Inflammatory macrophage (primary cell): ENCODE data around the gene GPATCH4.
"Not testable (repeated sequence)": the region's sequence is repeated elsewhere in the genome, so short reads cannot be mapped to it uniquely, and the experiment has no call there.

ENCODE experiments used
- DNase-seq, 2 donors: peaks; one replicate each; pipeline ENCODE4 v3.0.0-alpha.2; 2020 to 2022

GPATCH4 gene

DNA sequence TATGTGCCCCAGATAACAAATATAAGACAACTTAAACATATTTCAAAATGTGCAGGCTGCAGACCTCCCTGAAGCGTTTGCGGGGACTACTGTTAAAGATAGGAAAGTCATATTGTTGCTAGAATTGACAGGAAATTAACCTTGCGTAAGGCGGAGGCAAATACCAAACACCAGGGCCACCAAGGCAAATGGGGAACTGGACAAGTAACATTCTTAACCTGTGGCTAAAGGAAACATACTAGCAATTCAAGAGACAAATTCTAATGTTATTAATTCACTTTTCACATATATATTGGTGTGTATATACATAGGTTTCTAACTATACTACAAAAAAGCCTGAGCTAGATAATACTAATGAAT, 24.8 kb upstream of the GPATCH4 start:
- no peak for DNase-seq

DNA sequence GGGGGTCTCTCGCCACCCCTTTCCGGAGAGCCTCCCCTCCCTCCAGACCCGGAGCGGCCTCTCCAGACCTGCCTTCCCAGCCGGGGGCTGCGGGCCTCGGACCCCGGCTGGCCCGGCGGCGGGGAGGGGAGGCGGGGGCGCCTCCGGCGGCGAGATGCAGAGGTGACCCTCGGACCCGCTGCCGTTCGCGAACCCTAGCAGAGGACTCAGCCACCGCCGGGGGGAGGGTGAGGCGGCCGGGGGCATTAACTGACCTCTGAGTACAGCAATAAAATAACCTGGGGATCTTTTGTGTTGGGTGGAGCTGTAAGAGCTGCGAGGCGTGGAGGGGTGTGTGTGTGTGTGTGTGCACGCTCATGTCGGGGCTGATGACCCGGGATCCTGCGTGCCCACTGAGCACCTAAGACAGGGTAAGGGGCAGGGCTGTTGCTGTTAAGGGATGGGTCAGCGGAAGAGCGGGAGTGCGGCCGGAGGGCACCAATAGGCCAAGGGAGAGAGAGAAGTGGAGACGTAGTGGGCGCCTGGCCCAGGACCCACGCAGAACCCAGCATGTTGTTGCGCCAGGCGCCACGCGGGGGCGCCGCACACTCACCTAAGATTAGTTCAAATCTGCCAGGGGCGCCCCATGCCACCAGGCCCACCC, 24.3 kb upstream of the GPATCH4 start:
- DNase-seq = peak; percentile 36 to 64

DNA sequence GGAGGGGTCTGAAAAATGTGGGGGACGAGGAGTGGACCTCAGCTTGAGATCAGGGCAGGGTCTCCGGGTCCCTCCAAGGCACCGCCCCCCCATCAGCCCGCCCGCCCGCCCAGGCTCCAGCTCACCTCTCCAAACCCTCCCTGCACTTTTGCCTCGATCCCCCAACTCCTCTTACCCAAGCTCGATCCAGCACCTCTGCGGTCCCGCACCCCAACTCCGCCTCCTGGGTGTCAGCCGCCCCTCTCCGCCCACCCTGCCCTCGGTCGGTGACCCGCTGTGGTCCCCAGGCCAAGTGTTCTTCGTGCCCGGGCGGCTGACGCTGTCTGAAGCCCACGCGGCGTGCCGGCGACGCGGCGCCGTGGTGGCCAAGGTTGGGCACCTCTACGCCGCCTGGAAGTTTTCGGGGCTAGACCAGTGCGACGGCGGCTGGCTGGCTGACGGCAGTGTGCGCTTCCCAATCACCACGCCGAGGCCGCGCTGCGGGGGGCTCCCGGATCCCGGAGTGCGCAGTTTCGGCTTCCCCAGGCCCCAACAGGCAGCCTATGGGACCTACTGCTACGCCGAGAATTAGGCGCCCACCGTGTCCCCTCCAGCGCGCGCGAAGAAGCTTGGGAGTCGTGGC, 23.6 kb upstream of the GPATCH4 start:
- no peak for DNase-seq

DNA sequence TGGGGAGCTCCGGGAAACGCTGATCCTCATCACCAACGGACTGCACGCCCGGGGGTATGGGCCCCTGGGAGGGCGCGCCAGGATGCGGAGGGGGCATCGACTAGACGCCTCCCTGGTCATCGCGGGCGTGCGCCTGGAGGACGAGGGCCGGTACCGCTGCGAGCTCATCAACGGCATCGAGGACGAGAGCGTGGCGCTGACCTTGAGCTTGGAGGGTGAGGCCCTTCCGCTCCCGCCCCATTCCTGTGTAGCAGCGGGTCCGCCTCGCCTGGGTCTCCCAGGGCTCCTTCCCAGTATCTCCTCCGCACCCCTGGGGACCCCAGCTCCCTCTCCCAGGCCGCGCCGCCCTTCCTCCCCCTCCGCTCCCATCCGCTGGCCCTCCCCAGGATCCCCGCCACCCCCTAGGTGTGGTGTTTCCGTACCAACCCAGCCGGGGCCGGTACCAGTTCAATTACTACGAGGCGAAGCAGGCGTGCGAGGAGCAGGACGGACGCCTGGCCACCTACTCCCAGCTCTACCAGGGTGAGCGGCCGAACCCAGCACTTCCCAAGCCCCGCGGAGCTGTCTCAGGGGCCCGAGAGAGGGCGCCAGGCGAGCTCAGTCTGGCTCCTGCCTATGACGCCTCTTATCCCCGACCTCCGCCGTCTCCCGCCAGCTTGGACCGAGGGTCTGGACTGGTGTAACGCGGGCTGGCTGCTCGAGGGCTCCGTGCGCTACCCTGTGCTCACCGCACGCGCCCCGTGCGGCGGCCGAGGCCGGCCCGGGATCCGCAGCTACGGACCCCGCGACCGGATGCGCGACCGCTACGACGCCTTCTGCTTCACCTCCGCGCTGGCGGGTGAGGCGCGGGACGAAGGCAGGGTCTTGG, 22.9 kb upstream of the GPATCH4 start:
- peak in 1 of 2 donors; percentile 58 for DNase-seq

DNA sequence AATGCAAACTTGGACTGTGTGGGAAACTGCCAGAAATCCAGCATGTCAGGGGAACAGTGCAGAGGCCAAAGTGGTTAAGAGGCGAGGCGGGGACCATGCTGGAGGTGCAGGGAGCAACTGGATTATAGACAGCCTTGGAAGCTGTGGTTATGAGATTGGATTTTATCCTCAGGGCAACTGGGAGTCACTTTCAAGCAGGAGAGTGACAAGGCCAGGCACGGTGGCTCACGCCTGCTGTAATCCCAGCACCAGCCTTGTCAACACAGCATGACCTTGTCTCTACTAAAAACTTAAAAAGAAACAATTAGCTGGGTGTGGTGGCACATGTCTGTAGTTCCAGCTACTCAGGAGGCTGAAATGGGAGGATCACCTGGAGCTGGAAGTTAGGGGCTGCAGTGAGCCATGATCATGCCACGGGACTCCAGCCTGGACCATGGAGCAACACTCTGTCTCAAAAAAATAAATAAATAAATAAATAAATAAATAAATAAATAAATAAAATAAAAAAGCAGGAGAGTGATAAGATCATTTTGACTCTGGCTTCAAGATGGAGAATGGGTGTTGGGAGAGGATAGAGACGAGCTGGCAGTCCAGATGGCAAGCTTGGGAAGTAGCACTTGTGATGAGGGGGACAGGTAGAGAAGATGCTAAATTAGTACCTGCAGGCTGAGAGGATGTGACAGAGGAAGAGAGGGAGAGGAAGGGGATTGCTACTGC, 21.5 kb upstream of the GPATCH4 start:
- DNase-seq = no peak

DNA sequence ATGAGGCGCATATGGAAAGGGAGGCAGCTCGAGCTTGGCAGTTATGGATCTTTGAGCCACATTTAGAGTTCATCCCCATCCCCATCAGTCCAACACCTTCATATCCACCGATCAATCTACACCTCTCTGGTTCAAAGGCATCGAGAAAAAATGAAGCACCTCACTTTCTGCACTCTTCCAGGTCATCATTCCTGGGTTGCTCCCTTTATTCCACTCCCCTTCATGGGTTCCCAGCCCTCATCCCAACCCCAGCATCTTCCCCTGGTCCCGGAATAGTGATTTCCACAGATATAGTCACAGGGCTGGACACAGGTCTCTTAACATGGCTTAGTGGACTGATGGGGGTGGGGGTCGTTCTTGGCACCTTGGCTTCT, 18.3 kb upstream of the GPATCH4 start:
- no peak for DNase-seq

DNA sequence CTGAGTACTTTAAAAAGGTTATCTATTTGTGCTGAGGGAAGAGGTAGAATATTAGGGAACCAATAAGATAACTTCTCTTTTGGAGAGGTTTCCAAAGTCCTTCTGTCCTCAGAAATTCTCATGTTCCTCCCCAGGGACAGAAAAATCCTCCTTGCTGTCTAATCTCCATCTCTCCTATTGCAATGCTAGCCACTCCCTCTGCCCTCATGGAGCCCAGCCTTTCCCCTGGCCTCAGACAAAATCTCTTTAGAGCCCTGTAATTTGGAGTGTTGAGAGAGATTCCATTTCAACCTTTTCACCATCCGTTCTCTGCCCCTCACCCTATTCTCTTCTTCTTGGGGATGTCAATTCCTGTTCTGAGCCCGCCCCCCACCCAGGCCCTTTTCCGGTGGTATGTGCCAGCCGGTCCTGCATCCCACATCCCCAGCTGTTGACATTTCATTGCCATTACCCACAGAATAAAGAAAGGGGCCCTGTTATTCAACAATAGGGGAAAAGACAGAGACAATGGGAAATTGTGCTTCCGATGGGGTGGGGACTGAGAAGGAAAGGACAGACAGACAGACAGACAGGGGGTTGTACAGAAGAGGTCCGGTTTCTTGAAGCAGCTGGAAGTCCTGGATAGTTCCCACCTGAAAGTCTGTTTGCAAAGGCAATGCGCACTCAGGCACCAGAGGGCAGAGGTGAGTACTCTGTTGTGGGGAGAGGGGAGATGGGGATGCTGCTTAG, 17.7 kb upstream of the GPATCH4 start, which contains the start of gene HAPLN2:
HAPLN2 (plus strand) TSS at position 563 of the 729 bp plus-strand sequence. CDS start 4,076 bp downstream, outside the sequence.
- DNase-seq = peak in 1 of 2 donors; percentile 8

DNA sequence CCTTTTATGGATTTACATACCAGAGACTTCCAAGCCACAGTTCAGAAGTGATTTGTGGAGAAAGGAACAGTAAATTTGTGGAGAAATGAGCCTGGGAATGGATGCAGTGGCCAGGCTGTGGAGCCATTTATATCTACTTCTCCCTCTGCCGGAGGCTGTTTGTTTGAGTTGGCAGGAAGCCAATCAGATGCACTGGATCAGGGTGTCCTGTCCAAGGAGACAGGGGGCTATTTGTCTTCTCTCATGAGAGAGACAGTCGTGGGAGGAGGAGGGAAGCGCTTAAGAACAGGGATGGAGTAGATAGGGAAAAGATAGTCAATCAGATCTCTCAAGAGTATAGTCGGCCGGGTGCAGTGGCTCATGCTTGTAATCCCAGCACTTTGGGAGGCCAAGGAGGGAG, 15.2 kb upstream of the GPATCH4 start:
- DNase-seq = peak in 1 of 2 donors; percentile 9

DNA sequence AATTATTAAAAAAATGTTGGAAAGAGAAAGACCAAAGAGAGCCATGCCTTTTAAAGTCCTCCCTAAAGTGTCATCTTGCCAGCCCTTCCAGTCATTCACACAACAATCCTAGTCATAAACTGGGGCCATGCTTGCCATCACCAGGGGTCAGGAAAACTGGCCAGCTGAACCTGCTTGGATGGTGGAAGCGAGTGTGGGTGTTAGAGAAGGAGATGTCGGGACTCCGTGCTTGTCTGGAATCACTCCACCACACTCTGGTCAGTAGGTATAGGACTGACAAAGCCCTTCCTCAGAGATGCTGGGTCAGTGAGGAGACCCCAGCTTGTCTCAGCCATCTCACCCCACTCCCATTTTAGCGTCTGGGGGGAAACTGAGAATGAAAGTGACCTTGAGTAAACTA, 14.7 kb upstream of the GPATCH4 start:
- DNase-seq = no peak

DNA sequence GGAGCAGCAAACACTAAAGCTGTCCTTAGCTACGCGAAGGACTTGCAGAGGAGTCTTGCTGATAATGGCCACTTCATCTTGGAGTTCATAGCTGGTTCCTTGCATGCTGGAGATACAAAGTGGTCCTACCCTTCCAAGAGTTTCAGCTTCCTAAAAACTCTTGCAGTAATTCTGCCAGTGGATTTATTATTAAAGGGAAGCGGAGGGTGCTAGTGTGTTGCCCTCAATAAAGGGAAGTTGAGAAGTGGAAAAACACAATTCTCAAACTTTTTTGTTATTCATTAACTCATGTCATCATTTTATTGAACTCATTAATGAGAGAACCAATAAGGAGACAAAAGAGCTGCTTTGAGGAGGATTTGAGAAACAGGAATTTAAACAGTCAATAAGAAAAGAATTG, 11.4 kb upstream of the GPATCH4 start:
- peak; percentile 42 to 43 for DNase-seq

DNA sequence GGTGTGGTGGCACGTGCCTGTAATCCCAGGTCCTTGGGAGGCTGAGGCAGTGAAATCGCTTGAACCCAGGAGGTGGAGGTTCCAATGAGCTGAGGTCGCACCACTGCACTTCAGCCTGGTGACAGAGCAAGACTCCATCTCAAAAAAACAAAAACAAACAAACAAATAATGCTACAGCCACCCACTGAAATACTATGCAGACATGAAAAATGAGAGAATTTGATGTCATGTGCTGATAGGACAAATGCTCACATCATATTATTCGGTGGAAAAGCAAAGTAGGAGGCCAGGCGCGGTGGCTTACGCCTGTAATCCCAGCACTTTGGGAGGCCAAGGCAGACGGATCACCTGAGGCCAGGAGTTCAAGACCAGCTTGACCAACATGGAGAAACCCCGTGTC, 8.8 kb upstream of the GPATCH4 start:
- DNase-seq = not testable (repeated sequence)

DNA sequence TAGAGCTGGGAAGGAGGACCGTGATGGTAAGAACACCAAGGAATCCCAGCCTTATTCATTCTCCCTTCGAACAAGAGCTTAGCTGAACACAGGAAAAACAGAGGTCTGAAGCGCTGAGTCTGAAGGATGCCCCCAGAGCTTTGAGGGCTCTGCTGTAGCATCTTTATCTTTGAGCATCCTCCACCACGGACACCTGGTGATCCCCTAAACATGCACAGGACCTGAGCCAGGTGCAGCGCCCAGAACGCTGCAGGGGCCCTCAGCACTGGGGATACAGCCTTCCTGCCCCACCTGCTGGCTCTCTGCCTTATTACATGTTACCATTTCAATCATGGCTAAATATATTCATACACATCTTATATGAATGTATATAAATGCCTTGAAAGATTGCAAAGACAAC, 7.7 kb upstream of the GPATCH4 start:
- peak in 1 of 2 donors; percentile 18 for DNase-seq

DNA sequence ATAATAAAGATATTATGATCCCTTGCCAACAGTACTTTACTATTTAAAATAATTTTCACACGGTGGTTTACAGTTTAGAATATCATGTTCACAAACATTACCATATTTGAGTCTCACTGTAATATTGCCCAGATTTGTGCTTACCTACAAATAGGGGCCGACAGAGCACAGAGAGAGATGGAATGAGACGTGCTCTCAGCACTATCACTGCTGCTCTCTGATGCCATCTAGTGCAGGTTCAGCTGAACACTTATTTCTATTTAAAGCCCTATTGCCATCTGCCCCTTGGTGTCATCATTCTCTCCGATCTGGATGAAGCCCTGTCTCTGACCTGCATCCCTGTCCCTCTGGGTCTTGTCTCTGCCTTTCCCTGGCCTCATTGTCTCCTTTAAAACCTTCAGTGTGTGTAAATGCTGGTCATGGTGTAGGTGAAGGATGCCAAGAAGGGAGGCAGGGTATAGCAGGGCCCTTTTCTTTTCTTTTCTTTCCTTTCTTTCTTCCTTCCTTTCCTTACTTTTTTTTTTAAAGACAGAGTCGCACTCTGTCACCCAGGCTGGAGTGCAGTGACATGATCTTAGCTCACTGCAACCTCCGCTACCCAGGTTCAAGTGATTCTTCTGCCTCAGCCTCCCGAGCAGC, 6.9 kb upstream of the GPATCH4 start:
- DNase-seq = peak; percentile 77 to 79

DNA sequence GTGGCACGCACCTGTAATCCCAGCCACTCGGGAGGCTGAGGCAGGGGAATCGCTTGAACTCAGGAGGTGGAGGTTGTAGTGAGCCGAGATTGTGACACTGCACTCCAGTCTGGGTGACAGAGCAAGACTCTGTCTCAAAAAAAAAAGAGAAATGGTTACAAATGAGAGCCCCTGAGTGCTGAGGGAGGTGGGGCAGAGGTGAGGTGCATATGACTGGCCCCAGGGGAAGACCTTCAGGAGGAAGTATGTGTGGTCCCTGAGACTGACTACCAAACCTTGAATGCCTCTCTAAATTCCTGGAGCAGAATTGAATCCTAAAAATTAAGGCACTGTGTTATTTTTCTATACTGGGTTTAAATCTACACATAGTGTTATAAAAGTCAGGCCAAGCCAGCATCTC, 6.1 kb upstream of the GPATCH4 start:
- not testable (repeated sequence) for DNase-seq

DNA sequence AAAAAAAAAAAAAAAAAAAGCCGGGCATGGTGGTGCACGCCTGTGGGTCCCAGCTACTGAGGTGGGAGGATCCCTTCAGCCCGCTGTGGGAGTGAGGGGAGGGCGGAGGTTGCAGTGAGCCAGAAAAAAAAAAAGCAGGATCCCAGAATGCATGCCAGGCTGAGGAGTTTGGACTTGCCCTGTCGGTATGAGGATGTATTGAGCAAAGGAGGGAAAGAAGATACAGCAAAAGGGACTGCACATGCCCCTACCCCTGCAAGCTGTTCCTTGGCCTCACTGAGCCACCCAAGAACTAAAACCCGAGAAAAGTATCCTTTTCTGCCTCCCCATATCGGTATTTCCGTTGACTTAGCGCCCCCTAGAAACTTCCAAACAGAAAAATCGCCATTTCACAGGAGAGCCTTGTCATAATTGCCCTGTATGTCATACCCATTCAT, 1.3 kb upstream of the GPATCH4 start:
- peak; percentile 13 to 38 for DNase-seq

DNA sequence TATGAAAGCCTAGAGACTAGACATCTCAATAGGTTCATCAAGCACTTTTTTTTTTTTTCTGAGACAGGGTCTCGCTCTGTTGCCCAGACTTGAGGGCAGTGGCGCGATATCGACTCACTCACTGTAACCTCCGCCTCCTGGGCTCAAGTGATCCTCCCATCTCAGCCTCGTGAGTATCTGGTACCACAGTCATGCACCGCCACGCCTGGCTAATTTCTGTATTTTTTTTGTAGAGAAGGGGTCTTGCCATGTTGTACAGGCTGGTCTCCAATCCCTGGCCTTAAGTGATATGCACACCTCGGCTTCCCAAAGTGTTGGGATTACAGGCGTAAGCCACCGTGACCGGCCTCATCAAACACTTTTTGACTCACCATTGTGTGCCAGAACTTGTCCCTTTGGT, 613 bp upstream of the GPATCH4 start:
- DNase-seq = no peak

DNA sequence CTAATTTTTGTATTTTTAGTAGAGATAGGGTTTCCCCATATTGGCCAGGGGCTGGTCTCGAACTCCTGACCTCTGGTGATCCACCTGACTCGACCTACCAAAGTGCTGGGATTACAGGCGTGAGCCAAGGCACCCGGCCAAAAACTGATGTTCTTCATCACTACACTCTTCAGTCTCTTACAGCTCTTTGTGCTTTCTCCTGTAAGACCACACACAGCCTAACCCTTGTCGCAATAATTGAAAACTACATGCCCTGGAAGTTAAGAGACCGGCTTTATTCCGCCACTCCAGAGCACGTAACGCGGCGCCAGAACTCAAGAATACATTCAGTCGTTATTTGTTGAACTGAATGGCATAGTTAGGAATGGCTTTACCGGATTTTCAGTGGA, 552 bp downstream of the GPATCH4 start:
- DNase-seq = no peak

DNA sequence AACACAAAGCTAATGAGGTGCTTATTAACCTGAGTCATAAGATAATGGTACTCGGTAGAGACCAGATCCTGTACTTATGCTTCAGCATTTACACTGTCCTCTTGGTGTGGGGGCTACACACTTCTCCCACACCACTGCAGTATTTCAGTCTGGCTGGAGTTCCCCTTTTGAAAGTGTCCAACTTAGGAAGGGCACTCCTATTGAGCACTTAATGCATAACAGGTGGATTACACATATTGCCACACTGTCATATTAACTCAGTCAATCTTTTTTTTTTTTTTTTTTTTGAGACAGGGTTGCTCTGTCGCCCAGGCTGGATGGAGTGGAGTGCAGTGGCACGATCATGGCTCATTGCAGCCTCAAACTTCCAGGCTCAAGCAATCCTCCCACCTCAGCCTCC, 1.5 kb downstream of the GPATCH4 start:
- peak; percentile 66 to 68 for DNase-seq

DNA sequence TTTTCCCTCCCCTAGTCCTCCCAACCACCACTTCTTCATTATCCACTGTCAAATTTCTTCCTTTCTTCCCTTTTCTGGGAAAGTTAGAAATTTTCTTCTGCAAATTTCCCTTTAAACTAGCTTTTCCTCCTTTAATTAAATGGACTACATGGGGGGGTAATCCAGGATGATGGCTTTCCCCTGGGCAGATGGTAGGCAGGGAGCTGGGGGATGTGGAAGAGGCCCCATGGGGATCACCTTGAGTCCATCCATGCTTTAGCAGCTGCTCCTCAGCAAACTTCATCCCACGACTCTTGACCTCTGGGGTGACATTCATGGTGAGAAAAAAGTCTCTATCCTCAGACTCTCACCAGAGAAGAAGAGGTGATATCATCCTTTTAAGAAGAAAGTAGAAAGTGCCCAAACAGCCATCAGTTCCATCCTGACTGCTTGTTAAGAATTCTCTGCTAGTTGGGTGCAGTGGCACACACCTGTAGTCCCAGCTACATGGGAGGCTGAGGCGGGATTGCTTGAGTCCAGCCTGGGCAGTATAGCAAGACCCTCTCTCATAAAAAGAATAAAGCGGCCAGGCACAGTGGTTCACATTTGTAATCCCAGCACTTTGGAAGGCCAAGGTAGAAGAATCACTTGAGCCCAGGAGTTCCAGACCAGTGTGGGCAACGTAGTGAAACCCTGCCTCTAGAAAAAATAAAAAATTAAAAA, 2.4 kb downstream of the GPATCH4 start:
- DNase-seq = no peak

DNA sequence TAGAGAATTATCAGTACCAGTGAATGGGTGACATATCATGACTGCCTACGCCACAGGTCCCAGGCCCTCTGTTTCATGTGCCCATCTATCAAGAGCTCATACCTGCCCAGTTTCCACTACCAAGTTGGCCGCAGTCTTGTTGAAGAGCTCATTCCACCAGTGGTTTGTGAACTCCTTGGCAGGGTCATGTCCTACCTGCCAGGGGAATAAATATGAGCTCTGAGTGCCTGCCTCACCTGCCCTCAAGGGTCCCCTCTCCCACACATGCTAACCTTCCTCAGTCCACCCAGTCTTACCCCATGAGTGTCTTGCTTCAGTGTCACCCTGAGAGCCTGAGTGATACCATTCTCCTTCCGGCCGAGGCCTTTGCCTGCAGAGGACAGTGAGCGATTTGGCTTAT, 3.2 kb downstream of the GPATCH4 start:
- DNase-seq = no peak

DNA sequence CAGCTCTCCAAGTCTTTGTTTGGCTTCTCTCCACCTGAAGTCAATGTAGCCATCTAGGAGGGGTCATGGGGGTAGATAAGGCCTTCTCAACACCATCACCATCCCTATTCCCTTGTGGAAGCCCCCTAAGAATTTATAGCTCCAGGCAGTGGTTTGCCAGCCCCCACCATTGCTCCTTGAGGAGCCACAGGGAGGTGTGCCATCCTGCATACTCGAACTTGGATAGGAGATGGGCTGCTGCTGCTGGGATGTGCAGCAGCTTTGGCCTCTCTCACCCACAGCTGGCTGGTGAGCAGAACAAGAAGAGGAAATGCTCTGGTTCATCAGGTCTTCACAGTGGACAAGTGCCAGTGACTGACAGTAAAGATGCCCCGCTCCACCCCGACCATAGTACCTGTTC, 4.9 kb downstream of the GPATCH4 start:
- DNase-seq = no peak
